GM12878 (cell line): ENCODE results near the gene SLC2A4. TPM values are rescaled to one million over a fixed set of nuclear protein-coding genes. Genes with fewer than 3 reads are reported as not detected.

Experiments used
- CUX1 ChIP-seq: IDR thresholded peaks from 2 replicates; pipeline ENCODE4 v1.6.1; 2012; ENCODE audit warnings: improper control_type of control experiment, low read depth, low read length; ENCODE audit not compliant: insufficient replicate concordance
- EED ChIP-seq: sonication (generic); IDR thresholded peaks from 2 replicates; pipeline ENCODE4 v1.6.1; 2016; ENCODE audit warnings: antibody characterized with exemption, low read depth
- IKZF2 ChIP-seq, 2 experiments: fragments of 450-650 bp; IDR thresholded peaks; 2 replicates each; pipeline ENCODE4 v1.6.1; 2017; ENCODE audit warnings: mild to moderate bottlenecking in 2 of 2, moderate library complexity in 2 of 2
- IRF5 ChIP-seq: fragments of 450-650 bp; IDR thresholded peaks from 2 replicates; pipeline ENCODE4 v1.6.1; 2017; ENCODE audit warnings: borderline replicate concordance
- MTA2 ChIP-seq: fragments of 450-650 bp; IDR thresholded peaks from 2 replicates; pipeline ENCODE4 v1.6.1; 2016; ENCODE audit warnings: low read depth, mild to moderate bottlenecking, moderate library complexity
- PKNOX1 ChIP-seq: fragments of 450-650 bp; IDR thresholded peaks from 2 replicates; pipeline ENCODE4 v1.6.1; 2016; ENCODE audit warnings: mild to moderate bottlenecking
- POLR2AphosphoS2 ChIP-seq: IDR thresholded peaks from 2 replicates; pipeline ENCODE4 v1.6.1; 2011; ENCODE audit warnings: low read depth, mild to moderate bottlenecking, low read length, improper control_type of control experiment, moderate library complexity
- POLR2AphosphoS5 ChIP-seq: IDR thresholded peaks from 2 replicates; pipeline ENCODE4 v1.6.1; 2011; ENCODE audit warnings: mild to moderate bottlenecking, low read length, inconsistent platforms
- POU2F2 ChIP-seq: IDR thresholded peaks from 3 replicates; pipeline ENCODE4 v1.6.1; 2011; ENCODE audit warnings: low read depth, mild to moderate bottlenecking, low read length, borderline replicate concordance
- RB1 ChIP-seq: fragments of 450-650 bp; formaldehyde crosslinking; IDR thresholded peaks from 2 replicates; pipeline ENCODE4 v1.6.1; 2017; ENCODE audit warnings: mild to moderate bottlenecking, borderline replicate concordance
- RCOR1 ChIP-seq: conservative IDR thresholded peaks from 2 replicates; pipeline ENCODE4 v1.6.1; 2012; ENCODE audit warnings: low read depth, low read length, improper control_type of control experiment
- ZBTB4 ChIP-seq: fragments of 450-650 bp; formaldehyde crosslinking; IDR thresholded peaks from 2 replicates; pipeline ENCODE4 v1.4.0; 2022; ENCODE audit warnings: mild to moderate bottlenecking, moderate library complexity
- ZNF592 ChIP-seq: fragments of 450-650 bp; IDR thresholded peaks from 2 replicates; pipeline ENCODE4 v1.6.1; 2017; ENCODE audit warnings: mild to moderate bottlenecking, moderate library complexity
- polyA plus RNA-seq, 11 experiments: library from polyadenylated mRNA; depleted of rRNA in 4 of 11; unstranded in 6 of 11; stranded (reverse) in 5 of 11; fragments of >200 nt; fragmentation: Nextera tagmentation in 4 of 11; fragmentation: Illumina TruSeq in 1 of 11; extraction: Ambion mirVana in 4 of 11; extraction: Trizol in 1 of 11; gene quantifications; 1 replicate in 1 of 11; 2 replicates in 10 of 11; pipeline versions ENCODE4 v1.2.1 to v1.2.3, GENCODE V29; 2011 to 2016; ENCODE audit warnings: inconsistent platforms in 2 of 11, missing spikeins in 2 of 11, low read depth in 1 of 11
- total RNA-seq, 4 experiments: library from RNA; depleted of rRNA in 3 of 4; stranded (reverse); fragments of >200 nt in 3 of 4; fragmentation: Illumina TruSeq in 1 of 4; extraction: Trizol in 1 of 4; gene quantifications; 2 replicates each; pipeline versions ENCODE4 v1.2.1 to v1.2.3, GENCODE V29; 2013 to 2021

SLC2A4 gene
- total and polyA plus RNA-seq, 10 of the 15 experiments (the other 5 are each of a cell fraction or from before 2014, with no cell fraction given) = 0.03 to 0.23 (median 0.04) TPM; not detected in 4

GRCh38 chr17:7306911-7307685, 25.6 kb downstream of the SLC2A4 start, which contains the start of gene EIF5A (continued):
- TF ChIP-seq ZNF592 (no peak), POU2F2 (peak; percentile 23; the same call in 1 of the 3 replicates), IKZF2 (IDR thresholded peaks at IDR 0.05) (no peak; a peak in 1 of 4 replicates), MTA2 (peak; percentile 59; the same call in 1 of the 2 replicates), EED (no peak), ZBTB4 (CRISPR knock-in tag) (no peak), POLR2AphosphoS2 (peak; percentile 72), RCOR1 (no peak), RB1 (peak; percentile 59; the same call in 1 of the 2 replicates), IRF5 (no peak), CUX1 (no peak), PKNOX1 (peak; percentile 91), POLR2AphosphoS5 (peak; percentile 92)
